Right renal cortex interstitium (tissue), 3 donors: ENCODE measurements around the gene AIF1. TPM values are rescaled to one million over a fixed set of nuclear protein-coding genes. Genes with fewer than 3 reads are reported as not detected.
A peak's percentile ranks its signal among the peaks of the same experiment; 100 is the strongest.

Source experiments
- DNase-seq, 3 donors: peaks; one replicate each; pipeline ENCODE4 v3.0.0-alpha.2; 2013; ENCODE audit warnings: low read depth in 3 of 3, low spot score in 2 of 3
- polyA plus RNA-seq, 3 donors: library from polyadenylated mRNA; unstranded; fragments of 120-200 nt; gene quantifications; one replicate each; pipeline ENCODE4 v1.2.1, GENCODE V29; 2013; ENCODE audit not compliant: insufficient read length in 3 of 3

AIF1 gene
- polyA plus RNA-seq, 3 donors: 87.4 to 99.7 (median 94.8) TPM

- peak; percentile 96 to 99 (median 98) for DNase-seq
Observed at GRCh38 chr6:31619805-31620585, 5.0 kb downstream of the AIF1 start.

GRCh38 chr6:31620586-31621319, 5.7 kb downstream of the AIF1 start, which contains the start of gene PRRC2A:
TSS of gene PRRC2A (plus strand) at chr6:31620715. CDS start at chr6:31622790, 2,075 bp downstream.
- DNase-seq: peak in 1 of 3 donors; percentile 56

GRCh38 chr6:31621320-31621939, 6.4 kb downstream of the AIF1 start:
- no peak for DNase-seq

- DNase-seq: no peak
Observed at GRCh38 chr6:31621991-31622390, 7.0 kb downstream of the AIF1 start.

- no peak for DNase-seq
Observed at GRCh38 chr6:31622684-31623091, 7.7 kb downstream of the AIF1 start.

GRCh38 chr6:31624070-31624469, 9.0 kb downstream of the AIF1 start:
- DNase-seq: no peak

GRCh38 chr6:31626952-31627351, 11.9 kb downstream of the AIF1 start:
- DNase-seq: no peak

- DNase-seq: no peak
Observed at GRCh38 chr6:31627690-31628287, 12.8 kb downstream of the AIF1 start.

- no peak for DNase-seq
Observed at GRCh38 chr6:31629014-31629413, 14.0 kb downstream of the AIF1 start.

- DNase-seq: no peak
Observed at GRCh38 chr6:31630177-31630934, 15.3 kb downstream of the AIF1 start.

GRCh38 chr6:31631209-31631608, 16.2 kb downstream of the AIF1 start:
- no peak for DNase-seq

- DNase-seq: no peak
Observed at GRCh38 chr6:31631681-31632278, 16.7 kb downstream of the AIF1 start.

- no peak for DNase-seq
Observed at GRCh38 chr6:31632279-31632946, 17.4 kb downstream of the AIF1 start.

- DNase-seq: no peak
Observed at GRCh38 chr6:31633447-31633846, 18.4 kb downstream of the AIF1 start.

- DNase-seq: no peak
Observed at GRCh38 chr6:31634131-31634530, 19.1 kb downstream of the AIF1 start.

GRCh38 chr6:31634969-31635575, 20.0 kb downstream of the AIF1 start:
- no peak for DNase-seq

GRCh38 chr6:31636698-31637596, 21.9 kb downstream of the AIF1 start:
- no peak for DNase-seq

- no peak for DNase-seq
Observed at GRCh38 chr6:31639043-31639442, 24.0 kb downstream of the AIF1 start.
